ENCODE measurements around the gene ENTPD6. TPM values are rescaled to one million over a fixed set of nuclear protein-coding genes. Genes with fewer than 3 reads are reported as not detected.
"Not testable (repeated sequence)": the region's sequence is repeated elsewhere in the genome, so short reads cannot be mapped to it uniquely, and the experiment has no call there.

Gene ENTPD6
- total and polyA plus RNA-seq, 2 of the 4 experiments (the other 2 are of a cell fraction): 61.1 to 98.6 TPM

GRCh38 chr20:25166105-25166782 is 29.3 kb upstream of the ENTPD6 start:
- ATAC-seq (ENCODE audit: low read depth); H2BK15ac ChIP-seq (ENCODE audit: low read depth, low read length); H3K27me3 ChIP-seq (ENCODE audit: control insufficient read depth, insufficient read depth, low read length); H2AK9ac ChIP-seq (replicated peaks; ENCODE audit: low read depth, low read length, poor library complexity); H3K4me3 ChIP-seq (ENCODE audit: insufficient read depth, low read depth, low read length); H3K9me3 ChIP-seq (ENCODE audit: control insufficient read depth, insufficient read depth, low read length); H2BK5ac ChIP-seq (ENCODE audit: low read depth, low read length, poor library complexity, severe bottlenecking); H2BK20ac ChIP-seq (ENCODE audit: low read depth, low read length); intact Hi-C loops (cut with micrococcal nuclease); H4K91ac ChIP-seq (ENCODE audit: insufficient read depth, low read depth, low read length); H3K27ac ChIP-seq (ENCODE audit: insufficient read depth, low read length); DNase-seq; H3K23ac ChIP-seq (ENCODE audit: low read depth, low read length); H3K18ac ChIP-seq (ENCODE audit: low read depth, low read length); dilution Hi-C loops (cut with HindIII; ENCODE audit: low sequenced_read_pairs, unreplicated experiment); H3K56ac ChIP-seq (ENCODE audit: extremely low read depth, insufficient read depth, low read length); H3K4ac ChIP-seq (ENCODE audit: low read depth, low read length); H3K4me1 ChIP-seq (ENCODE audit: control insufficient read depth, insufficient read depth, low read length); H3K9ac ChIP-seq (ENCODE audit: low read depth, low read length); H4K8ac ChIP-seq (ENCODE audit: low read depth in 2 of 2, low read length in 2 of 2); BruUV-seq (replicated peaks); H2AFZ ChIP-seq (replicated peaks; ENCODE audit: low read length, poor library complexity); H4K20me1 ChIP-seq (ENCODE audit: insufficient read depth, low read length); H3K9me1 ChIP-seq (ENCODE audit: insufficient read depth, low read length); H2BK120ac ChIP-seq (ENCODE audit: low read depth, low read length); H4K5ac ChIP-seq (ENCODE audit: low read depth, low read length); H3K14ac ChIP-seq (replicated peaks; ENCODE audit: low read depth, low read length); H3K79me1 ChIP-seq (ENCODE audit: low read depth in 1 of 2, low read length in 2 of 2); H2AK5ac ChIP-seq (ENCODE audit: low read depth, low read length); CTCF ChIA-PET; H3K4me2 ChIP-seq (ENCODE audit: low read depth, low read length); H3K36me3 ChIP-seq (ENCODE audit: control insufficient read depth, insufficient read depth, low read length): not testable (repeated sequence)
- no CpG with 5 or more reads among the region's 2 CpGs for WGBS, 2 experiments (ENCODE audit: extremely low coverage in 2 of 2, insufficient read length in 1 of 2)
- POLR2A ChIA-PET (ENCODE audit: unreplicated experiment): interaction anchor here (0.6 kb wide), 1 partner anchor 88 kb away, joined by 4 read pairs; no protein-coding TSS in a partner anchor
- in situ Hi-C loops (cut with MboI; ENCODE audit: low sequenced_read_pairs): loop anchor here (25.0 kb wide), 1 partner anchor 821 kb away; no protein-coding TSS in a partner anchor

Data from IMR-90 (cell line).